GM21367 (cell line): Measurements from ENCODE around the gene TRIM8.
A peak's percentile ranks its signal among the peaks of the same experiment; 100 is the strongest.
"Not testable (repeated sequence)": the region's sequence is repeated elsewhere in the genome, so short reads cannot be mapped to it uniquely, and the experiment has no call there.

Experiments
- ATAC-seq: cut with Tn5 transposase; IDR thresholded peaks from one replicate; pipeline ENCODE4 v1.9.1; 2021; ENCODE audit not compliant: unreplicated experiment

TRIM8 gene

GRCh38 chr10:102648889-102649796 lies 4.9 kb downstream of the TRIM8 start:
- ATAC-seq: no peak

GRCh38 chr10:102649797-102650654 lies 5.7 kb downstream of the TRIM8 start:
- no peak for ATAC-seq

GRCh38 chr10:102650655-102651454 lies 6.6 kb downstream of the TRIM8 start:
- ATAC-seq: no peak

GRCh38 chr10:102651455-102652169 lies 7.3 kb downstream of the TRIM8 start:
- no peak for ATAC-seq

- ATAC-seq: peak; percentile 45
Measured at GRCh38 chr10:102652170-102652916, 8.1 kb downstream of the TRIM8 start.

GRCh38 chr10:102653060-102653459 lies 8.8 kb downstream of the TRIM8 start:
- ATAC-seq: no peak

GRCh38 chr10:102654566-102654965 lies 10.3 kb downstream of the TRIM8 start:
- no peak for ATAC-seq

- no peak for ATAC-seq
Measured at GRCh38 chr10:102654969-102655368, 10.7 kb downstream of the TRIM8 start.

GRCh38 chr10:102656026-102656425 lies 11.7 kb downstream of the TRIM8 start:
- no peak for ATAC-seq

GRCh38 chr10:102656791-102657371 lies 12.6 kb downstream of the TRIM8 start:
- no peak for ATAC-seq

GRCh38 chr10:102657451-102657850 lies 13.2 kb downstream of the TRIM8 start:
- no peak for ATAC-seq

- no peak for ATAC-seq
Measured at GRCh38 chr10:102657984-102658724, 13.9 kb downstream of the TRIM8 start.

GRCh38 chr10:102658802-102659201 lies 14.5 kb downstream of the TRIM8 start:
- no peak for ATAC-seq

GRCh38 chr10:102660888-102661657 lies 16.8 kb downstream of the TRIM8 start:
- ATAC-seq: peak; percentile 69

GRCh38 chr10:102661658-102662028 lies 17.4 kb downstream of the TRIM8 start:
- peak; percentile 4 for ATAC-seq

- ATAC-seq: no peak
Measured at GRCh38 chr10:102665904-102666509, 21.7 kb downstream of the TRIM8 start.

GRCh38 chr10:102667411-102667810 lies 23.1 kb downstream of the TRIM8 start:
- not testable (repeated sequence) for ATAC-seq
